ENCODE data around the gene WNT9B. TPM values are rescaled to one million over a fixed set of nuclear protein-coding genes. Genes with fewer than 3 reads are reported as not detected.
A peak's percentile ranks its signal among the peaks of the same experiment; 100 is the strongest.

WNT9B gene
- polyA plus RNA-seq, 1 experiment = not detected

GRCh38 chr17:46815474-46816353 is 35.7 kb upstream of the WNT9B start:
- peaks cover 40% of the 10 kb centered on the region for H3K27me3 ChIP-seq (ENCODE audit: control insufficient read depth, insufficient read depth, low read length)
- TF ChIP-seq, protein P1, sequence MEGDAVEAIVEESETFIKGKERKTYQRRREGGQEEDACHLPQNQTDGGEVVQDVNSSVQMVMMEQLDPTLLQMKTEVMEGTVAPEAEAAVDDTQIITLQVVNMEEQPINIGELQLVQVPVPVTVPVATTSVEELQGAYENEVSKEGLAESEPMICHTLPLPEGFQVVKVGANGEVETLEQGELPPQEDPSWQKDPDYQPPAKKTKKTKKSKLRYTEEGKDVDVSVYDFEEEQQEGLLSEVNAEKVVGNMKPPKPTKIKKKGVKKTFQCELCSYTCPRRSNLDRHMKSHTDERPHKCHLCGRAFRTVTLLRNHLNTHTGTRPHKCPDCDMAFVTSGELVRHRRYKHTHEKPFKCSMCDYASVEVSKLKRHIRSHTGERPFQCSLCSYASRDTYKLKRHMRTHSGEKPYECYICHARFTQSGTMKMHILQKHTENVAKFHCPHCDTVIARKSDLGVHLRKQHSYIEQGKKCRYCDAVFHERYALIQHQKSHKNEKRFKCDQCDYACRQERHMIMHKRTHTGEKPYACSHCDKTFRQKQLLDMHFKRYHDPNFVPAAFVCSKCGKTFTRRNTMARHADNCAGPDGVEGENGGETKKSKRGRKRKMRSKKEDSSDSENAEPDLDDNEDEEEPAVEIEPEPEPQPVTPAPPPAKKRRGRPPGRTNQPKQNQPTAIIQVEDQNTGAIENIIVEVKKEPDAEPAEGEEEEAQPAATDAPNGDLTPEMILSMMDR (IDR thresholded peaks at IDR 0.05; ENCODE audit: insufficient read depth, low read depth, low read length) = no peak
- H3K36me3 ChIP-seq (ENCODE audit: control insufficient read depth, insufficient read depth, low read length) = no peaks in the 10 kb centered on the region
- ChIA-PET POLR2A (no interaction called here), CTCF (interaction anchor here (1.0 to 1.9 kb wide), 3 partner anchors 19 to 27 kb away, joined by 3 to 5 read pairs (median 3); no protein-coding TSS in a partner anchor)
- H3K4me3 ChIP-seq (ENCODE audit: low read depth, low read length) = no peak overlapping the region
- no peak for DNase-seq (ENCODE audit: low read depth)

GRCh38 chr17:46817151-46817900 is 34.1 kb upstream of the WNT9B start:
- TF ChIP-seq, protein P1 (IDR thresholded peaks at IDR 0.05; ENCODE audit: insufficient read depth, low read depth, low read length) = no peak
- Histone ChIP-seq H3K4me3 (ENCODE audit: low read depth, low read length) (no peak overlapping the region), H3K27me3 (ENCODE audit: control insufficient read depth, insufficient read depth, low read length) (peaks cover 55% of the 10 kb centered on the region), H3K36me3 (ENCODE audit: control insufficient read depth, insufficient read depth, low read length) (no peaks in the 10 kb centered on the region)
- no peak for DNase-seq (ENCODE audit: low read depth)
- POLR2A ChIA-PET = no interaction called here
- CTCF ChIA-PET = no interaction called here

DNA sequence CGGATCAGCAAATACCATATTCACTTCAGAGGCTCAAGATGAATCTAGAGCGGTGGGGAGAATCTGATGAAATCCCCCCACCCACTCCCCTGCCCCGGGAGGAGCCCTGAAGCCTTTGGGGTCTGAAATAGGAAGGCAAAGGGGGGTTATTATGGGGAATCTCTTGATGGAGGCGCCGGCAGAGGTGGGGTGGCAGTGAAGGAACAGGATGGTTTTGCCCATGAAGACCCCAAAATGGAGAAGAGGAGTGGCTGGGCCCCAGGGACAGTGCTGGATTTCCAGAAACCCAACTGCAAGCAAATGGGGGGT is 33.5 kb upstream of the WNT9B start:
- H3K27me3 ChIP-seq (ENCODE audit: control insufficient read depth, insufficient read depth, low read length) = peaks cover 57% of the 10 kb centered on the region
- H3K4me3 ChIP-seq (ENCODE audit: low read depth, low read length) = no peak overlapping the region
- ChIA-PET CTCF (no interaction called here), POLR2A (no interaction called here)
- H3K36me3 ChIP-seq (ENCODE audit: control insufficient read depth, insufficient read depth, low read length) = no peaks in the 10 kb centered on the region
- DNase-seq (ENCODE audit: low read depth) = no peak
- TF ChIP-seq, protein P1 (IDR thresholded peaks at IDR 0.05; ENCODE audit: insufficient read depth, low read depth, low read length) = no peak

GRCh38 chr17:46818316-46818928 is 33.0 kb upstream of the WNT9B start, which contains the start of gene WNT3:
Gene WNT3, minus strand, starts transcription at chr17:46818692. Its CDS starts 95 bp downstream, at chr17:46818597.
- ChIA-PET POLR2A (no interaction called here), CTCF (interaction anchor here (1.1 kb wide), 1 partner anchor 10 kb away, joined by 4 read pairs; no protein-coding TSS in a partner anchor)
- TF ChIP-seq, protein P1 (IDR thresholded peaks at IDR 0.05; ENCODE audit: insufficient read depth, low read depth, low read length) = no peak
- no peak for DNase-seq (ENCODE audit: low read depth)
- Histone ChIP-seq H3K27me3 (ENCODE audit: control insufficient read depth, insufficient read depth, low read length) (peaks cover 57% of the 10 kb centered on the region), H3K36me3 (ENCODE audit: control insufficient read depth, insufficient read depth, low read length) (no peaks in the 10 kb centered on the region), H3K4me3 (ENCODE audit: low read depth, low read length) (peak within 1 kb of the TSS; percentile 25)
